ENCODE data around the gene TRIP10. TPM values are rescaled to one million over a fixed set of nuclear protein-coding genes. Genes with fewer than 3 reads are reported as not detected.
A peak's percentile ranks its signal among the peaks of the same experiment; 100 is the strongest.

The TRIP10 gene
- total RNA-seq, 1 donor from 2014 or later, result 48.2 TPM

GRCh38 chr19:6729573-6730152 lies 9.8 kb upstream of the TRIP10 start:
- DNase-seq (ENCODE audit: low spot score, unreplicated experiment), result no peak
- Mint-ChIP-seq H3K36me3 (ENCODE audit: insufficient read depth) (peaks cover 10% of the 10 kb centered on the region), H3K27ac (peak overlapping the region; percentile 84), H3K27me3 (no peaks in the 10 kb centered on the region), H3K9me3 (ENCODE audit: low read depth) (no peaks in the 10 kb centered on the region), H3K4me1 (ENCODE audit: low read depth) (peaks cover 18% of the 10 kb centered on the region), H3K4me3 (ENCODE audit: low read depth) (no peak overlapping the region)
- no peak for TF ChIP-seq CTCF (IDR thresholded peaks at IDR 0.05; ENCODE audit: unreplicated experiment)

- no peak for TF ChIP-seq CTCF (IDR thresholded peaks at IDR 0.05; ENCODE audit: unreplicated experiment)
- Mint-ChIP-seq H3K4me1 (ENCODE audit: low read depth) (peaks cover 13% of the 10 kb centered on the region), H3K36me3 (ENCODE audit: insufficient read depth) (peaks cover 10% of the 10 kb centered on the region), H3K9me3 (ENCODE audit: low read depth) (no peaks in the 10 kb centered on the region), H3K27me3 (no peaks in the 10 kb centered on the region), H3K4me3 (ENCODE audit: low read depth) (no peak overlapping the region), H3K27ac (no peak overlapping the region)
- no peak for DNase-seq (ENCODE audit: low spot score, unreplicated experiment)
Observed at GRCh38 chr19:6730153-6730804, 9.2 kb upstream of the TRIP10 start.

GRCh38 chr19:6730941-6731670 lies 8.4 kb upstream of the TRIP10 start:
- DNase-seq (ENCODE audit: low spot score, unreplicated experiment), result no peak

GRCh38 chr19:6731822-6732221 lies 7.7 kb upstream of the TRIP10 start:
- no peak for TF ChIP-seq CTCF (IDR thresholded peaks at IDR 0.05; ENCODE audit: unreplicated experiment)
- Mint-ChIP-seq H3K4me3 (ENCODE audit: low read depth) (no peak overlapping the region), H3K36me3 (ENCODE audit: insufficient read depth) (peaks cover 10% of the 10 kb centered on the region), H3K9me3 (ENCODE audit: low read depth) (no peaks in the 10 kb centered on the region), H3K27me3 (no peaks in the 10 kb centered on the region), H3K4me1 (ENCODE audit: low read depth) (peaks cover 16% of the 10 kb centered on the region), H3K27ac (no peak overlapping the region)
- DNase-seq (ENCODE audit: low spot score, unreplicated experiment), result no peak

More at GRCh38 chr19:6730941-6731670, 8.4 kb upstream of the TRIP10 start:
- peaks cover 12% of the 10 kb centered on the region for H3K4me1 Mint-ChIP-seq (ENCODE audit: low read depth)
- no peak overlapping the region for H3K27ac Mint-ChIP-seq
- no peaks in the 10 kb centered on the region for H3K27me3 Mint-ChIP-seq
- no peaks in the 10 kb centered on the region for H3K9me3 Mint-ChIP-seq (ENCODE audit: low read depth)
- peaks cover 10% of the 10 kb centered on the region for H3K36me3 Mint-ChIP-seq (ENCODE audit: insufficient read depth)
- no peak overlapping the region for H3K4me3 Mint-ChIP-seq (ENCODE audit: low read depth)
- TF ChIP-seq CTCF (IDR thresholded peaks at IDR 0.05; ENCODE audit: unreplicated experiment), result no peak

GRCh38 chr19:6732803-6733337 lies 6.6 kb upstream of the TRIP10 start:
- H3K36me3 Mint-ChIP-seq (ENCODE audit: insufficient read depth), result peaks cover 10% of the 10 kb centered on the region
- no peak overlapping the region for H3K27ac Mint-ChIP-seq
- H3K27me3 Mint-ChIP-seq, result no peaks in the 10 kb centered on the region
- H3K4me3 Mint-ChIP-seq (ENCODE audit: low read depth), result no peak overlapping the region
- H3K9me3 Mint-ChIP-seq (ENCODE audit: low read depth), result no peaks in the 10 kb centered on the region
- H3K4me1 Mint-ChIP-seq (ENCODE audit: low read depth), result peaks cover 18% of the 10 kb centered on the region
- no peak for TF ChIP-seq CTCF (IDR thresholded peaks at IDR 0.05; ENCODE audit: unreplicated experiment)
- no peak for DNase-seq (ENCODE audit: low spot score, unreplicated experiment)
